T-cell (primary cell): ENCODE data around the gene SDK1. TPM values are rescaled to one million over a fixed set of nuclear protein-coding genes. Genes with fewer than 3 reads are reported as not detected.

ENCODE experiments used
- ATAC-seq, 4 experiments: fragments of 200-7000 bp in 3 of 4; fragments of 150-1000 bp in 1 of 4; cut with Tn5 transposase; replicated peaks in 1 of 4; 1 replicate in 3 of 4; 2 replicates in 1 of 4; pipeline ENCODE4 v1.10.0; 2021; ENCODE audit warnings: moderate library complexity in 3 of 4, mild to moderate bottlenecking in 2 of 4, moderate number of reproducible peaks in 1 of 4
- CTCF ChIA-PET, 2 donors: fragments of 300-600 bp; sonication (Branson Sonifier 250); formaldehyde crosslinking; loops; one replicate each; lab custom pipeline; 2022; ENCODE audit warnings: antibody characterized with exemption in 2 of 2; lab: Charles Lee
- POLR2A ChIA-PET, 2 donors: fragments of 300-600 bp; sonication (Branson Sonifier 250); formaldehyde crosslinking; loops; one replicate each; lab custom pipeline; 2022; ENCODE audit warnings: antibody characterized with exemption in 2 of 2; lab: Charles Lee
- DNase-seq, 35 experiments: peaks; one replicate each; pipeline versions ENCODE4 v3.0.0 to v3.0.0-alpha.2; 2013 to 2023
- H3K27ac ChIP-seq: one replicate; pipeline ENCODE4 v1.5.1; 2013; ENCODE audit warnings: low read length
- H3K27me3 ChIP-seq, 2 experiments: replicated peaks in 1 of 2; 1 replicate in 1 of 2; 2 replicates in 1 of 2; pipeline versions ENCODE4 v1.6.1 to v1.7.0; 2013; ENCODE audit warnings: low read length in 1 of 2, mixed read lengths in 1 of 2; ENCODE audit not compliant: control insufficient read depth in 2 of 2, insufficient read depth in 2 of 2; ENCODE audit errors: extremely low read depth in 1 of 2
- H3K36me3 ChIP-seq, 2 donors: 1 replicate in 1 of 2; 2 replicates in 1 of 2; pipeline versions ENCODE4 v1.6.1 to v1.7.0; 2013; ENCODE audit warnings: low read length in 1 of 2; ENCODE audit not compliant: control insufficient read depth in 2 of 2, insufficient read depth in 1 of 2; ENCODE audit errors: extremely low read depth in 1 of 2
- H3K4me1 ChIP-seq, 2 experiments: 1 replicate in 1 of 2; 2 replicates in 1 of 2; pipeline versions ENCODE4 v1.6.1 to v1.7.0; 2013; ENCODE audit warnings: low read length in 2 of 2, mixed read lengths in 1 of 2; ENCODE audit not compliant: insufficient read depth in 2 of 2, control insufficient read depth in 1 of 2; ENCODE audit errors: extremely low read depth in 1 of 2
- H3K4me3 ChIP-seq, 2 donors: 1 replicate in 1 of 2; 2 replicates in 1 of 2; pipeline versions ENCODE4 v1.5.1 to v1.7.0; 2013; ENCODE audit warnings: mild to moderate bottlenecking in 2 of 2, low read length in 1 of 2, moderate library complexity in 1 of 2; ENCODE audit not compliant: control insufficient read depth in 1 of 2; ENCODE audit errors: extremely low read depth in 1 of 2
- H3K9me3 ChIP-seq: 2 replicates; pipeline ENCODE4 v1.7.0; 2013
- H3K27ac Mint-ChIP-seq, 2 donors: one replicate each; pipeline ENCODE4 v1.8.0; 2020 to 2021; ENCODE audit warnings: mild to moderate bottlenecking in 2 of 2, mixed read lengths in 2 of 2
- H3K27me3 Mint-ChIP-seq, 2 donors: one replicate each; pipeline ENCODE4 v1.8.0; 2021 to 2022; ENCODE audit warnings: mixed read lengths in 2 of 2
- H3K36me3 Mint-ChIP-seq: one replicate; pipeline ENCODE4 v1.8.0; 2021; ENCODE audit warnings: mixed read lengths
- H3K4me1 Mint-ChIP-seq, 3 donors: one replicate each; pipeline ENCODE4 v1.8.0; 2020 to 2022; ENCODE audit warnings: mixed read lengths in 3 of 3, mild to moderate bottlenecking in 1 of 3
- H3K4me3 Mint-ChIP-seq, 3 donors: one replicate each; pipeline ENCODE4 v1.8.0; 2020 to 2022; ENCODE audit warnings: mild to moderate bottlenecking in 3 of 3, mixed read lengths in 3 of 3, moderate library complexity in 3 of 3
- H3K9me3 Mint-ChIP-seq, 3 donors: one replicate each; pipeline ENCODE4 v1.8.0; 2020 to 2022; ENCODE audit warnings: mixed read lengths in 3 of 3
- WGBS: methylation state at CpG from one replicate; pipeline ENCODE4 v1.1.5; 2013; ENCODE audit warnings: missing lambda C conversion rate; ENCODE audit not compliant: insufficient coverage; 5-methylcytosine and 5-hydroxymethylcytosine counted together
- total RNA-seq, 35 experiments: library from RNA in 6 of 35; stranded (reverse) in 6 of 35; fragments of 120-200 nt in 1 of 35; gene quantifications; one replicate each; pipeline versions ENCODE4 v1.2.1 to v1.2.4 and lab custom pipeline; 2013 to 2026

SDK1 gene
- total RNA-seq, 5 donors from 2014 or later (not counting 1 experiment from before 2014, with no cell fraction given), result 0.47 to 1.7 (median 0.63) TPM

DNA sequence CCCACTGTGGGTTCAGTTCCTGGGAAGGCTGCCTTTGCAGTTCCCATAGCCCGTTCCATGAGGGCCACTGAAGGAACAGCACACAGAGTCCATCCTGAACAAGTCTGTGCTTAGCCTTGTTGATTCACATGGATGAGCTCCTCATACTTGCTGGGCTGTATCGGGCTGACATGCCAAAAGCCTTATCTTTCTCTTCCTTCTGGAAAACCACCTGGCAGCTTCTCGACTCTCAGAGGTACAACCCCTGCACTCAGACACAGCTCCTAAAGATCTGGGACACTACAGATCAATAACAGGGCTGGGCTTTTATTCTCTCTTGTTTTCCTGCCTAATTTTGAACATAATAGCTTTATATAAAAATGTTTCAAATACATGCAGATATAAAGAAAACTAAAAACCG lies 667.2 kb downstream of the SDK1 start:
- no peaks in the 10 kb centered on the region for H3K4me1 Mint-ChIP-seq
- Histone ChIP-seq H3K9me3 (no peaks in the 10 kb centered on the region), H3K27ac (no peak overlapping the region), H3K36me3 (no peaks in the 10 kb centered on the region), H3K4me3 (no peak overlapping the region), H3K27me3 (peaks cover 0 to 8% of the 10 kb centered on the region in 2 experiments), H3K4me1 (no peaks in the 10 kb centered on the region)
- H3K27ac Mint-ChIP-seq, result no peak overlapping the region
- H3K4me3 Mint-ChIP-seq, result no peak overlapping the region
- H3K27me3 Mint-ChIP-seq, result no peaks in the 10 kb centered on the region
- H3K9me3 Mint-ChIP-seq, result no peaks in the 10 kb centered on the region
- POLR2A ChIA-PET, result no interaction called here
- DNase-seq (no peak), ATAC-seq (no peak)
- H3K36me3 Mint-ChIP-seq, result no peaks in the 10 kb centered on the region
- 67% methylated on average over 1 of the region's 4 CpGs for WGBS
- CTCF ChIA-PET, result interaction anchor here in 1 of 2 donors (0.6 kb wide), 1 partner anchor 489 kb away, joined by 5 read pairs; no protein-coding TSS in a partner anchor

DNA sequence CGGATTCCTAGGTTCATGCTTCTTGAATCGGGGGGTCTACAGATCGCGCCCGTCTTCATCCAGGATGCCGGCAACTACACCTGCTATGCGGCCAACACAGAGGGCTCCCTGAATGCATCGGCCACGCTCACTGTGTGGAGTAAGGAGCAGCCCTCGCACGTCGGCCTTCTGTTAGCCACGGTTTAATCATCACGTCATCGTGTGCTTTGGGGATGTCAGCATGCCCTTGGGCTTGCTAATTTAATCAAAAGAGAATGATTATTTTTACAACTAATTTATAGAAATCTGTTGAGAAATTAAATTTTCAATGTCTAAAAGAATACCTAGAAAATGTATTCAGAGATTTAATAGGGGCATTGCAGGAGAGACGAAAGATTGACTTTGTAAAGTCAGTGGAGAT lies 668.2 kb downstream of the SDK1 start:
- Histone ChIP-seq H3K36me3 (no peaks in the 10 kb centered on the region), H3K27me3 (peaks cover 0 to 8% of the 10 kb centered on the region in 2 experiments), H3K4me3 (no peak overlapping the region), H3K4me1 (no peaks in the 10 kb centered on the region), H3K27ac (no peak overlapping the region), H3K9me3 (no peaks in the 10 kb centered on the region)
- H3K4me1 Mint-ChIP-seq, result no peaks in the 10 kb centered on the region
- CTCF ChIA-PET, result no interaction called here
- no peaks in the 10 kb centered on the region for H3K9me3 Mint-ChIP-seq
- DNase-seq, result no peak
- 92% methylated on average over 9 of the region's 16 CpGs for WGBS
- POLR2A ChIA-PET, result no interaction called here
- ATAC-seq, result no peak
- H3K27me3 Mint-ChIP-seq, result no peaks in the 10 kb centered on the region
- no peak overlapping the region for H3K27ac Mint-ChIP-seq
- no peak overlapping the region for H3K4me3 Mint-ChIP-seq
- H3K36me3 Mint-ChIP-seq, result no peaks in the 10 kb centered on the region

DNA sequence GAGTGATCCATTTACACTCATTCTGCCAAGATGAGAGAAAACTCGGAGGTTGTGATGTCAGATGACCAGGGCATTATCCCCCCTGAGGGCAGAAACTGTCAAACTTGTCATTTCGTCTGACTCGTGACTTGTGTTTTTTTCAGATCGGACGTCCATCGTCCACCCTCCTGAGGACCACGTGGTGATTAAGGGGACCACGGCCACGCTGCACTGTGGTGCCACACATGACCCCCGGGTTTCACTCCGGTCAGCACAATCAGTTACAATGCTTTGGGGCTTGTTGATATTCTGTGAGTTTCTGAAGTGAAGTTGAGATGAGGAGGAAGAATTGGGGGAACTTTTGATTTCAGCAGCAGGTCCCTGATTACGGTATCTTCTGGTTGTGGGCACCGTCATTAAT lies 670.3 kb downstream of the SDK1 start:
- Mint-ChIP-seq H3K36me3 (no peaks in the 10 kb centered on the region), H3K4me3 (no peak overlapping the region), H3K27ac (no peak overlapping the region), H3K27me3 (no peaks in the 10 kb centered on the region), H3K9me3 (no peaks in the 10 kb centered on the region), H3K4me1 (no peaks in the 10 kb centered on the region)
- Histone ChIP-seq H3K27ac (no peak overlapping the region), H3K27me3 (peaks cover 0 to 8% of the 10 kb centered on the region in 2 experiments), H3K36me3 (no peaks in the 10 kb centered on the region), H3K4me3 (no peak overlapping the region), H3K4me1 (no peaks in the 10 kb centered on the region), H3K9me3 (no peaks in the 10 kb centered on the region)
- ChIA-PET POLR2A (no interaction called here), CTCF (no interaction called here)
- ATAC-seq (no peak), DNase-seq (no peak)
- 86% methylated on average over 9 of the region's 13 CpGs for WGBS

DNA sequence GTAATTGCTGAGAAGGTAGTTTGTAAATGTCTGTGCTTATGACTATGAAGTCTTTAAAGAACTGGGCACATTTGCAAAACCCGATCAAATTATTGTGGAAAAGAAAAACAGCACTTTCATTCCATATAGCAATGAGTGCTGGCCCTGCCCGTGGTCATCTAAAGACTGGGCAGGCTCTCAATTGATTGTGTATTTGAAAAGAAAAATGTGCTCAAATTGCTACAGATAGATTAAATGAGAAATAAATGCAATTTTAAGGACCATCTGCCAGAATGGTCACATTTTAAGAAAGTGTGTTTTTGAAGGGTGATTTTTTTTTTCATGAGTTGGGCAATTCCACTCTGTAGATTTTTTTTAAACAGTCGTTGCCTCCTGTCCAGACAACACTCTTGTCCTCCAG lies 672.2 kb downstream of the SDK1 start:
- H3K36me3 Mint-ChIP-seq, result no peaks in the 10 kb centered on the region

DNA sequence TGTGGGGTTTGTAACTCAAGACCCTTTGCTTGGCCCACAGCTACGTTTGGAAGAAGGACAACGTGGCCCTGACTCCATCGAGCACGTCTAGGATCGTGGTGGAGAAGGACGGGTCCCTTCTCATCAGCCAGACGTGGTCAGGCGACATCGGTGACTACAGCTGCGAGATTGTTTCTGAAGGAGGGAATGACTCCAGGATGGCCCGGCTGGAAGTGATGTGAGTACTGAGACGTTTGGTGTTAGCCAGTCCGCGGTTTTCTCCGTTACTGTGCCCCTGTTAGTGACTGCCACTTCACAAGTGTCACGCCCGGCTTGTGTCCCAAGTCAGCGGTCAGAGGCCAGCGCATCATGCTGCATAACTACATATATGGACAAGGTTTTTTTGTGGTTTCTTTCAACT lies 673.3 kb downstream of the SDK1 start:
- Mint-ChIP-seq H3K27ac (no peak overlapping the region), H3K27me3 (no peaks in the 10 kb centered on the region), H3K36me3 (no peaks in the 10 kb centered on the region), H3K4me1 (no peaks in the 10 kb centered on the region), H3K4me3 (no peak overlapping the region), H3K9me3 (no peaks in the 10 kb centered on the region)
- no peaks in the 10 kb centered on the region for H3K4me1 ChIP-seq
- ATAC-seq, result no peak
- H3K4me3 ChIP-seq, result no peak overlapping the region
- no peaks in the 10 kb centered on the region for H3K9me3 ChIP-seq
- DNase-seq, result no peak
- H3K27me3 ChIP-seq, result peaks cover 0 to 6% of the 10 kb centered on the region in 2 experiments
- CTCF ChIA-PET, result no interaction called here
- no peaks in the 10 kb centered on the region for H3K36me3 ChIP-seq
- 91% methylated on average over 18 of the region's 19 CpGs for WGBS
- H3K27ac ChIP-seq, result no peak overlapping the region
- POLR2A ChIA-PET, result no interaction called here

More for the DNA sequence above, 672.2 kb downstream of the SDK1 start:
- Mint-ChIP-seq H3K4me1 (no peaks in the 10 kb centered on the region), H3K27me3 (no peaks in the 10 kb centered on the region), H3K27ac (no peak overlapping the region), H3K4me3 (no peak overlapping the region), H3K9me3 (no peaks in the 10 kb centered on the region)
- Histone ChIP-seq H3K27me3 (peaks cover 0 to 8% of the 10 kb centered on the region in 2 experiments), H3K27ac (no peak overlapping the region), H3K9me3 (no peaks in the 10 kb centered on the region), H3K36me3 (no peaks in the 10 kb centered on the region), H3K4me1 (no peaks in the 10 kb centered on the region), H3K4me3 (no peak overlapping the region)
- WGBS, result 88% methylated on average over 1 of the region's 3 CpGs
- DNase-seq (no peak), ATAC-seq (no peak)
- ChIA-PET POLR2A (no interaction called here), CTCF (no interaction called here)

DNA sequence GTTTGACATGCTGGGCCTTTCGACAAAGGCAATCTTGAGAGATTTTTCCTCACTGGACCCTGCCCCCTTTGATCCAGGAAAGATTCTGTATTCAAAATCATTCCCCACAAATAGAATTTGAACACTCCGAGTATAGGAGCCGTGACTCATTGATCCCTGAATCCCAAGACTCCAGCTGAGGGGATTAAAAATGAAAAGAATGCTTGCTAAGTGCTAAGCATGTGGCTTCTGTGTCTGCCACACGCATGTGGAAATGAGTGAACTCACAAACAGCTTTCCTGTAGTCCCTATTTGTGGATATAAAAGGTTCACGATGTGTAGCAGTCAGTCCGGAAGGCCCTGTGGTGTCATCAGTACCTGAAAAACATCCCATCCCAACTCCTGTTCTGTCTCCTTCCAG lies 674.3 kb downstream of the SDK1 start:
- Mint-ChIP-seq H3K4me1 (no peaks in the 10 kb centered on the region), H3K9me3 (no peaks in the 10 kb centered on the region), H3K4me3 (no peak overlapping the region), H3K27ac (no peak overlapping the region), H3K36me3 (no peaks in the 10 kb centered on the region), H3K27me3 (no peaks in the 10 kb centered on the region)
- Histone ChIP-seq H3K4me1 (no peaks in the 10 kb centered on the region), H3K27me3 (peaks cover 0 to 6% of the 10 kb centered on the region in 2 experiments), H3K4me3 (no peak overlapping the region), H3K9me3 (no peaks in the 10 kb centered on the region), H3K36me3 (no peaks in the 10 kb centered on the region), H3K27ac (no peak overlapping the region)
- ChIA-PET CTCF (no interaction called here), POLR2A (no interaction called here)
- no peak for DNase-seq
- no peak for ATAC-seq
- WGBS, result 88% methylated on average over 1 of the region's 6 CpGs

DNA sequence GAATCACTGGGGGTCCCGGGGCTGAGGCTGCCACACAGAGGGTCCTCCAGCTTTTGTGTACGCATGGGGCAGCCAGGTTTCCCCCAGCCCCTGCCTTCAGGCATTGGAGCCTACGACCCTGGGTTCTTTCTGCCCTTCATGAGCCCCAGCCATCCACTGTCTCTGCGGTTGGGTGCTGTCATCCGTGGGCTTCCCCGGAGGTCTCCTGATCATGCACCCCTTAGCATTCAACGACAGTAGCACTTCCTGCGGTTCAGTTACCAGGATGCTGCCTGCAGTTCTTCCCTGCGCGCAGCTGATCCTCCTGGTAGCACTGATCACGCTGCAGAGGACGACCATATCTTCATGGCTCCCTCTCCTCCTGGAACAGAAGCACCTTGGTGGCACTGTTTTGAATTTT lies 676.3 kb downstream of the SDK1 start:
- H3K36me3 ChIP-seq, result no peaks in the 10 kb centered on the region
- H3K4me1 ChIP-seq, result no peaks in the 10 kb centered on the region
- Mint-ChIP-seq H3K9me3 (no peaks in the 10 kb centered on the region), H3K27ac (no peak overlapping the region), H3K4me3 (no peak overlapping the region), H3K4me1 (no peaks in the 10 kb centered on the region), H3K27me3 (no peaks in the 10 kb centered on the region), H3K36me3 (no peaks in the 10 kb centered on the region)
- no peak for DNase-seq
- POLR2A ChIA-PET, result no interaction called here
- no peaks in the 10 kb centered on the region for H3K9me3 ChIP-seq
- 87% methylated on average over 11 of the region's 12 CpGs for WGBS
- H3K4me3 ChIP-seq, result no peak overlapping the region
- CTCF ChIA-PET, result no interaction called here
- no peak overlapping the region for H3K27ac ChIP-seq
- ATAC-seq, result no peak
- peaks cover 0 to 3% of the 10 kb centered on the region in 2 experiments for H3K27me3 ChIP-seq
